MM.1S (cell line): ENCODE data around the gene ARHGAP42.

Experiments
- DNase-seq: peaks from one replicate; pipeline ENCODE4 v3.0.0-alpha.2; 2015
- H2AFZ ChIP-seq: fragments of 300-600 bp; sonication (generic); 2 replicates; pipeline ENCODE4 v1.6.0; 2016; ENCODE audit warnings: antibody characterized with exemption, low read length
- H3F3A ChIP-seq: fragments of 300-600 bp; sonication (generic); 2 replicates; pipeline ENCODE4 v1.6.1; 2016; ENCODE audit warnings: mild to moderate bottlenecking, antibody characterized with exemption, low read length, moderate library complexity, mixed read lengths; ENCODE audit not compliant: insufficient read depth
- H3K27ac ChIP-seq: fragments of 300-600 bp; sonication (generic); 2 replicates; pipeline ENCODE4 v1.5.1; 2016; ENCODE audit warnings: mild to moderate bottlenecking, low read length
- H3K27me3 ChIP-seq: fragments of 300-600 bp; sonication (generic); replicated peaks from 2 replicates; pipeline ENCODE4 v1.6.0; 2016; ENCODE audit warnings: low read length; ENCODE audit not compliant: insufficient read depth
- H3K36me3 ChIP-seq: fragments of 300-600 bp; sonication (generic); replicated peaks from 2 replicates; pipeline ENCODE4 v1.6.1; 2016; ENCODE audit warnings: mild to moderate bottlenecking, low read length, mixed read lengths; ENCODE audit not compliant: insufficient read depth
- H3K4me1 ChIP-seq: fragments of 300-600 bp; sonication (generic); 2 replicates; pipeline ENCODE4 v1.6.1; 2016; ENCODE audit warnings: low read length, mixed read lengths
- H3K4me2 ChIP-seq: fragments of 300-600 bp; sonication (generic); 2 replicates; pipeline ENCODE4 v1.6.0; 2016; ENCODE audit warnings: low read depth, low read length
- H3K4me3 ChIP-seq: fragments of 300-600 bp; sonication (generic); 2 replicates; pipeline ENCODE4 v1.5.1; 2016; ENCODE audit warnings: low read length, mixed read lengths
- H3K79me2 ChIP-seq: fragments of 300-600 bp; sonication (generic); 2 replicates; pipeline ENCODE4 v1.6.1; 2016; ENCODE audit warnings: mixed run types, low read length, mixed read lengths
- H3K9ac ChIP-seq: fragments of 300-600 bp; sonication (generic); 2 replicates; pipeline ENCODE4 v1.6.1; 2016; ENCODE audit warnings: low read length, mixed read lengths
- H3K9me2 ChIP-seq: fragments of 300-600 bp; sonication (generic); replicated peaks from 2 replicates; pipeline ENCODE4 v1.6.1; 2016; ENCODE audit warnings: mild to moderate bottlenecking, low read length, mixed read lengths; ENCODE audit not compliant: insufficient read depth
- H3K9me3 ChIP-seq: fragments of 300-600 bp; sonication (generic); replicated peaks from 2 replicates; pipeline ENCODE4 v1.6.1; 2016; ENCODE audit warnings: mild to moderate bottlenecking, low read length, mixed read lengths; ENCODE audit not compliant: insufficient read depth
- H4K20me1 ChIP-seq: fragments of 300-600 bp; sonication (generic); 2 replicates; pipeline ENCODE4 v1.6.1; 2016; ENCODE audit warnings: mild to moderate bottlenecking, low read length, moderate library complexity, mixed read lengths; ENCODE audit not compliant: insufficient read depth
- CTCF ChIP-seq: fragments of 300-600 bp; sonication (generic); IDR thresholded peaks from 2 replicates; pipeline ENCODE4 v1.5.1; 2016; ENCODE audit warnings: antibody characterized with exemption, low read length, mixed read lengths
- EZH2 ChIP-seq: fragments of 300-600 bp; sonication (generic); optimal IDR thresholded peaks from 2 replicates; pipeline ENCODE3; 2017; ENCODE audit warnings: low read depth, mild to moderate bottlenecking, antibody characterized with exemption, low read length, mixed read lengths
- EZH2phosphoT487 ChIP-seq: fragments of 300-600 bp; sonication (generic); IDR thresholded peaks from 2 replicates; pipeline ENCODE4 v1.6.1; 2018; ENCODE audit warnings: antibody characterized with exemption, low read length

Gene ARHGAP42

GRCh38 chr11:100863080-100863581 lies 176.0 kb downstream of the ARHGAP42 start:
- H3K4me3 ChIP-seq: no peak overlapping the region
- no peaks in the 10 kb centered on the region for H4K20me1 ChIP-seq
- peak overlapping the region; percentile 26; the same call in 1 of the 2 replicates for H3K4me2 ChIP-seq
- no peaks in the 10 kb centered on the region for H3K9me2 ChIP-seq
- H3K9ac ChIP-seq: no peak overlapping the region
- TF ChIP-seq CTCF: no peak
- no peak for TF ChIP-seq EZH2phosphoT487
- TF ChIP-seq EZH2: no peak
- H3K4me1 ChIP-seq: peaks cover 7% of the 10 kb centered on the region
- H3K27ac ChIP-seq: peak overlapping the region; percentile 40; the same call in 1 of the 2 replicates
- DNase-seq: peak; percentile 95
- H2AFZ ChIP-seq: no peak overlapping the region
- no peaks in the 10 kb centered on the region for H3K36me3 ChIP-seq
- H3F3A ChIP-seq: peaks cover 7% of the 10 kb centered on the region
- H3K79me2 ChIP-seq: no peaks in the 10 kb centered on the region
- H3K27me3 ChIP-seq: no peaks in the 10 kb centered on the region
- H3K9me3 ChIP-seq: no peaks in the 10 kb centered on the region

- Histone ChIP-seq H3F3A (peaks cover 7% of the 10 kb centered on the region), H3K4me1 (peaks cover 7% of the 10 kb centered on the region), H3K27ac (no peak overlapping the region), H3K9ac (no peak overlapping the region), H3K4me3 (no peak overlapping the region), H3K36me3 (no peaks in the 10 kb centered on the region), H3K9me2 (no peaks in the 10 kb centered on the region), H3K79me2 (no peaks in the 10 kb centered on the region), H4K20me1 (no peaks in the 10 kb centered on the region), H3K27me3 (no peaks in the 10 kb centered on the region), H3K9me3 (no peaks in the 10 kb centered on the region), H2AFZ (no peak overlapping the region), H3K4me2 (no peak overlapping the region)
- TF ChIP-seq EZH2 (no peak), EZH2phosphoT487 (no peak), CTCF (no peak)
- no peak for DNase-seq
Measured at GRCh38 chr11:100865443-100866065, 178.5 kb downstream of the ARHGAP42 start.

GRCh38 chr11:100866453-100866852 lies 179.4 kb downstream of the ARHGAP42 start:
- Histone ChIP-seq H3K9me2 (no peaks in the 10 kb centered on the region), H3K4me3 (no peak overlapping the region), H3K9ac (no peak overlapping the region), H4K20me1 (no peaks in the 10 kb centered on the region), H3K79me2 (no peaks in the 10 kb centered on the region), H3F3A (peaks cover 7% of the 10 kb centered on the region), H3K27ac (no peak overlapping the region), H3K4me2 (no peak overlapping the region), H3K36me3 (no peaks in the 10 kb centered on the region), H3K4me1 (peaks cover 7% of the 10 kb centered on the region), H3K27me3 (no peaks in the 10 kb centered on the region), H2AFZ (no peak overlapping the region), H3K9me3 (no peaks in the 10 kb centered on the region)
- no peak for TF ChIP-seq CTCF
- no peak for TF ChIP-seq EZH2phosphoT487
- TF ChIP-seq EZH2: no peak
- DNase-seq: no peak
